Measurements from ENCODE around the gene NINJ2. TPM values are rescaled to one million over a fixed set of nuclear protein-coding genes. Genes with fewer than 3 reads are reported as not detected.
A peak's percentile ranks its signal among the peaks of the same experiment; 100 is the strongest.

Gene NINJ2
- total and polyA plus RNA-seq, 12 donors = 1.1 to 9.1 (median 2.0) TPM

- no peaks in the 10 kb centered on the region for H3K36me3 ChIP-seq (replicated peaks in 1 of 2)
- H3K27me3 ChIP-seq = no peaks in the 10 kb centered on the region
- intact Hi-C loops (cut with DNase I) = no loop called here
- H3K4me3 ChIP-seq = no peak overlapping the region
- WGBS, 4 donors = 87 to 94% (median 88%) methylated on average over 6 of the region's 6 CpGs
- H3K4me1 ChIP-seq (replicated peaks in 1 of 2) = peaks cover 3 to 9% of the 10 kb centered on the region in 2 donors
- no peaks in the 10 kb centered on the region for H3K9me3 ChIP-seq (replicated peaks in 1 of 3)
- TF ChIP-seq POLR2A (IDR thresholded peaks at IDR 0.05) = no peak
- no peak for TF ChIP-seq CTCF (IDR thresholded peaks at IDR 0.05)
- peak overlapping the region in 3 of 5 donors; percentile 23 to 82 (median 50) for H3K27ac ChIP-seq
- DNase-seq = no peak
Measured at GRCh38 chr12:530821-531220, 132.4 kb downstream of the NINJ2 start.

GRCh38 chr12:530308-530707 is 132.9 kb downstream of the NINJ2 start:
- peak overlapping the region in 3 of 5 donors; percentile 23 to 82 (median 50) for H3K27ac ChIP-seq
- no peaks in the 10 kb centered on the region for H3K9me3 ChIP-seq (replicated peaks in 1 of 3)
- 48 to 55% (median 52%) methylated on average over 6 of the region's 6 CpGs for WGBS, 4 donors
- H3K4me1 ChIP-seq (replicated peaks in 1 of 2) = peaks cover 3 to 9% of the 10 kb centered on the region in 2 donors
- TF ChIP-seq CTCF (IDR thresholded peaks at IDR 0.05) = no peak
- no peak for TF ChIP-seq POLR2A (IDR thresholded peaks at IDR 0.05)
- intact Hi-C loops (cut with DNase I) = no loop called here
- H3K4me3 ChIP-seq = no peak overlapping the region
- H3K36me3 ChIP-seq (replicated peaks in 1 of 2) = no peaks in the 10 kb centered on the region
- no peaks in the 10 kb centered on the region for H3K27me3 ChIP-seq
- peak; percentile 58 to 83 (median 80) for DNase-seq

- intact Hi-C loops (cut with DNase I) = no loop called here
- TF ChIP-seq CTCF (IDR thresholded peaks at IDR 0.05) = no peak
- TF ChIP-seq POLR2A (IDR thresholded peaks at IDR 0.05) = no peak
Measured at GRCh38 chr12:527729-528128, 135.5 kb downstream of the NINJ2 start.

GRCh38 chr12:527241-527640 is 136.0 kb downstream of the NINJ2 start:
- intact Hi-C loops (cut with DNase I) = no loop called here
- H3K4me1 ChIP-seq (replicated peaks in 1 of 2) = peaks cover 11 to 28% of the 10 kb centered on the region in 2 donors
- TF ChIP-seq CTCF (IDR thresholded peaks at IDR 0.05) = no peak
- TF ChIP-seq POLR2A (IDR thresholded peaks at IDR 0.05) = no peak
- no peaks in the 10 kb centered on the region for H3K27me3 ChIP-seq
- no peak overlapping the region for H3K4me3 ChIP-seq
- no peaks in the 10 kb centered on the region for H3K36me3 ChIP-seq (replicated peaks in 1 of 2)
- H3K27ac ChIP-seq = no peak overlapping the region
- WGBS, 4 donors = 81 to 91% (median 89%) methylated on average over 4 to 7 of the region's 7 CpGs
- DNase-seq = no peak
- no peaks in the 10 kb centered on the region for H3K9me3 ChIP-seq (replicated peaks in 1 of 3)

More at GRCh38 chr12:527729-528128, 135.5 kb downstream of the NINJ2 start:
- no peaks in the 10 kb centered on the region for H3K27me3 ChIP-seq
- H3K4me1 ChIP-seq (replicated peaks in 1 of 2) = peaks cover 11 to 28% of the 10 kb centered on the region in 2 donors
- no peak overlapping the region for H3K27ac ChIP-seq
- H3K4me3 ChIP-seq = no peak overlapping the region
- WGBS, 4 donors = 84 to 96% (median 95%) methylated on average over 4 of the region's 4 CpGs
- no peak for DNase-seq
- H3K9me3 ChIP-seq (replicated peaks in 1 of 3) = no peaks in the 10 kb centered on the region
- H3K36me3 ChIP-seq (replicated peaks in 1 of 2) = no peaks in the 10 kb centered on the region
